ENCODE results near the gene ZMYND12. TPM values are rescaled to one million over a fixed set of nuclear protein-coding genes. Genes with fewer than 3 reads are reported as not detected.
"Not testable (repeated sequence)": the region's sequence is repeated elsewhere in the genome, so short reads cannot be mapped to it uniquely, and the experiment has no call there.

ZMYND12 gene
- polyA plus RNA-seq, 1 donor: 1.3 TPM

GRCh38 chr1:42477354-42477753 lies 21.5 kb upstream of the ZMYND12 start:
- H3K9me3 ChIP-seq (ENCODE audit: control insufficient read depth, low read depth, low read length); H3K27me3 ChIP-seq (ENCODE audit: control insufficient read depth, insufficient read depth, low read length); H3K36me3 ChIP-seq (ENCODE audit: control insufficient read depth, insufficient read depth, low read length); DNase-seq; H3K27ac ChIP-seq (ENCODE audit: low read length); H3K4me1 ChIP-seq (ENCODE audit: control insufficient read depth, insufficient read depth, low read length); H3K4me3 ChIP-seq (ENCODE audit: low read length): not testable (repeated sequence)
- WGBS (ENCODE audit: insufficient coverage, low lambda C conversion rate): no CpG with 5 or more reads among the region's 4 CpGs

- no peak overlapping the region for H3K4me3 ChIP-seq (ENCODE audit: low read length)
- WGBS (ENCODE audit: insufficient coverage, low lambda C conversion rate): 100% methylated on average over 2 of the region's 4 CpGs
- H3K4me1 ChIP-seq (ENCODE audit: control insufficient read depth, insufficient read depth, low read length): no peaks in the 10 kb centered on the region
Measured at GRCh38 chr1:42476605-42477004, 20.8 kb upstream of the ZMYND12 start.

GRCh38 chr1:42469727-42470126 lies 13.9 kb upstream of the ZMYND12 start:
- no CpG with 5 or more reads among the region's 2 CpGs for WGBS (ENCODE audit: insufficient coverage, low lambda C conversion rate)
- no peaks in the 10 kb centered on the region for H3K9me3 ChIP-seq (ENCODE audit: control insufficient read depth, low read depth, low read length)

More at GRCh38 chr1:42476605-42477004, 20.8 kb upstream of the ZMYND12 start:
- Histone ChIP-seq H3K36me3 (ENCODE audit: control insufficient read depth, insufficient read depth, low read length) (no peaks in the 10 kb centered on the region), H3K27ac (ENCODE audit: low read length) (no peak overlapping the region), H3K27me3 (ENCODE audit: control insufficient read depth, insufficient read depth, low read length) (no peaks in the 10 kb centered on the region), H3K9me3 (ENCODE audit: control insufficient read depth, low read depth, low read length) (no peaks in the 10 kb centered on the region)
- no peak for DNase-seq

GRCh38 chr1:42466030-42466429 lies 10.2 kb upstream of the ZMYND12 start:
- peak; percentile 78 to 88 for DNase-seq
- Histone ChIP-seq H3K27ac (ENCODE audit: low read length) (peak overlapping the region; percentile 88), H3K4me3 (ENCODE audit: low read length) (no peak overlapping the region), H3K27me3 (ENCODE audit: control insufficient read depth, insufficient read depth, low read length) (no peaks in the 10 kb centered on the region), H3K36me3 (ENCODE audit: control insufficient read depth, insufficient read depth, low read length) (no peaks in the 10 kb centered on the region), H3K9me3 (ENCODE audit: control insufficient read depth, low read depth, low read length) (no peaks in the 10 kb centered on the region), H3K4me1 (ENCODE audit: control insufficient read depth, insufficient read depth, low read length) (peaks cover 17% of the 10 kb centered on the region)
- 67% methylated on average over 1 of the region's 2 CpGs for WGBS (ENCODE audit: insufficient coverage, low lambda C conversion rate)

More at GRCh38 chr1:42469727-42470126, 13.9 kb upstream of the ZMYND12 start:
- H3K36me3 ChIP-seq (ENCODE audit: control insufficient read depth, insufficient read depth, low read length): no peaks in the 10 kb centered on the region
- DNase-seq: no peak
- H3K4me1 ChIP-seq (ENCODE audit: control insufficient read depth, insufficient read depth, low read length): peaks cover 7% of the 10 kb centered on the region
- H3K27ac ChIP-seq (ENCODE audit: low read length): no peak overlapping the region
- no peak overlapping the region for H3K4me3 ChIP-seq (ENCODE audit: low read length)
- H3K27me3 ChIP-seq (ENCODE audit: control insufficient read depth, insufficient read depth, low read length): no peaks in the 10 kb centered on the region

GRCh38 chr1:42463921-42464320 lies 8.1 kb upstream of the ZMYND12 start:
- Histone ChIP-seq H3K27ac (ENCODE audit: low read length) (peak overlapping the region; percentile 76), H3K9me3 (ENCODE audit: control insufficient read depth, low read depth, low read length) (no peaks in the 10 kb centered on the region), H3K4me1 (ENCODE audit: control insufficient read depth, insufficient read depth, low read length) (peaks cover 17% of the 10 kb centered on the region), H3K27me3 (ENCODE audit: control insufficient read depth, insufficient read depth, low read length) (no peaks in the 10 kb centered on the region), H3K36me3 (ENCODE audit: control insufficient read depth, insufficient read depth, low read length) (peaks cover 18% of the 10 kb centered on the region), H3K4me3 (ENCODE audit: low read length) (peak overlapping the region; percentile 84)
- DNase-seq: peak in 1 of 2 donors; percentile 25
- 76% methylated on average over 3 of the region's 3 CpGs for WGBS (ENCODE audit: insufficient coverage, low lambda C conversion rate)

GRCh38 chr1:42462828-42463763 lies 7.3 kb upstream of the ZMYND12 start, which contains the start of gene CCDC30:
TSS of gene CCDC30 (plus strand) at chr1:42463286. CDS start at chr1:42480552, 17,266 bp downstream.
- WGBS (ENCODE audit: insufficient coverage, low lambda C conversion rate): 10% methylated on average over 2 of the region's 59 CpGs
- Histone ChIP-seq H3K9me3 (ENCODE audit: control insufficient read depth, low read depth, low read length) (no peaks in the 10 kb centered on the region), H3K36me3 (ENCODE audit: control insufficient read depth, insufficient read depth, low read length) (peaks cover 21% of the 10 kb centered on the region), H3K27me3 (ENCODE audit: control insufficient read depth, insufficient read depth, low read length) (no peaks in the 10 kb centered on the region), H3K4me3 (ENCODE audit: low read length) (peak within 1 kb of the TSS; percentile 84), H3K27ac (ENCODE audit: low read length) (peak within 1 kb of the TSS; percentile 76), H3K4me1 (ENCODE audit: control insufficient read depth, insufficient read depth, low read length) (peaks cover 18% of the 10 kb centered on the region)
- peak; percentile 98 for DNase-seq

- H3K36me3 ChIP-seq (ENCODE audit: control insufficient read depth, insufficient read depth, low read length): peaks cover 21% of the 10 kb centered on the region
- H3K4me1 ChIP-seq (ENCODE audit: control insufficient read depth, insufficient read depth, low read length): peaks cover 29% of the 10 kb centered on the region
- no peaks in the 10 kb centered on the region for H3K9me3 ChIP-seq (ENCODE audit: control insufficient read depth, low read depth, low read length)
- peak overlapping the region; percentile 20 for H3K27ac ChIP-seq (ENCODE audit: low read length)
- WGBS (ENCODE audit: insufficient coverage, low lambda C conversion rate): no CpG with 5 or more reads among the region's 2 CpGs
- DNase-seq: peak; percentile 22 to 57
- H3K27me3 ChIP-seq (ENCODE audit: control insufficient read depth, insufficient read depth, low read length): no peaks in the 10 kb centered on the region
- H3K4me3 ChIP-seq (ENCODE audit: low read length): no peak overlapping the region
Measured at GRCh38 chr1:42461196-42461595, 5.4 kb upstream of the ZMYND12 start.

- H3K27me3 ChIP-seq (ENCODE audit: control insufficient read depth, insufficient read depth, low read length): no peaks in the 10 kb centered on the region
- H3K27ac ChIP-seq (ENCODE audit: low read length): peak overlapping the region; percentile 98
- H3K36me3 ChIP-seq (ENCODE audit: control insufficient read depth, insufficient read depth, low read length): peaks cover 21% of the 10 kb centered on the region
- DNase-seq: peak in 1 of 2 donors; percentile 52
- no CpG with 5 or more reads among the region's 23 CpGs for WGBS (ENCODE audit: insufficient coverage, low lambda C conversion rate)
- peaks cover 5% of the 10 kb centered on the region for H3K9me3 ChIP-seq (ENCODE audit: control insufficient read depth, low read depth, low read length)
- H3K4me3 ChIP-seq (ENCODE audit: low read length): peak overlapping the region; percentile 88
- peaks cover 31% of the 10 kb centered on the region for H3K4me1 ChIP-seq (ENCODE audit: control insufficient read depth, insufficient read depth, low read length)
Measured at GRCh38 chr1:42456754-42457089, 900 bp upstream of the ZMYND12 start.

GRCh38 chr1:42454403-42454802 lies 1.4 kb downstream of the ZMYND12 start:
- peaks cover 5% of the 10 kb centered on the region for H3K9me3 ChIP-seq (ENCODE audit: control insufficient read depth, low read depth, low read length)
- no CpG with 5 or more reads among the region's 5 CpGs for WGBS (ENCODE audit: insufficient coverage, low lambda C conversion rate)
- H3K27ac ChIP-seq (ENCODE audit: low read length): peak overlapping the region; percentile 98
- H3K4me1 ChIP-seq (ENCODE audit: control insufficient read depth, insufficient read depth, low read length): peaks cover 31% of the 10 kb centered on the region
- no peak overlapping the region for H3K4me3 ChIP-seq (ENCODE audit: low read length)
- H3K27me3 ChIP-seq (ENCODE audit: control insufficient read depth, insufficient read depth, low read length): no peaks in the 10 kb centered on the region
- peak in 1 of 2 donors; percentile 75 for DNase-seq
- H3K36me3 ChIP-seq (ENCODE audit: control insufficient read depth, insufficient read depth, low read length): peaks cover 7% of the 10 kb centered on the region

GRCh38 chr1:42453386-42453785 lies 2.4 kb downstream of the ZMYND12 start:
- Histone ChIP-seq H3K4me1 (ENCODE audit: control insufficient read depth, insufficient read depth, low read length) (peaks cover 31% of the 10 kb centered on the region), H3K4me3 (ENCODE audit: low read length) (no peak overlapping the region), H3K27me3 (ENCODE audit: control insufficient read depth, insufficient read depth, low read length) (no peaks in the 10 kb centered on the region), H3K27ac (ENCODE audit: low read length) (no peak overlapping the region), H3K9me3 (ENCODE audit: control insufficient read depth, low read depth, low read length) (peaks cover 5% of the 10 kb centered on the region), H3K36me3 (ENCODE audit: control insufficient read depth, insufficient read depth, low read length) (no peaks in the 10 kb centered on the region)
- DNase-seq: no peak
- WGBS (ENCODE audit: insufficient coverage, low lambda C conversion rate): 60% methylated on average over 1 of the region's 4 CpGs
